T-helper 2 cell (primary cell): Measurements from ENCODE around the gene SLC30A9.

Source experiments
- DNase-seq, 5 experiments: peaks; one replicate each; pipeline versions ENCODE4 v3.0.0 to v3.0.0-alpha.2; 2012 to 2022

Gene SLC30A9

DNA sequence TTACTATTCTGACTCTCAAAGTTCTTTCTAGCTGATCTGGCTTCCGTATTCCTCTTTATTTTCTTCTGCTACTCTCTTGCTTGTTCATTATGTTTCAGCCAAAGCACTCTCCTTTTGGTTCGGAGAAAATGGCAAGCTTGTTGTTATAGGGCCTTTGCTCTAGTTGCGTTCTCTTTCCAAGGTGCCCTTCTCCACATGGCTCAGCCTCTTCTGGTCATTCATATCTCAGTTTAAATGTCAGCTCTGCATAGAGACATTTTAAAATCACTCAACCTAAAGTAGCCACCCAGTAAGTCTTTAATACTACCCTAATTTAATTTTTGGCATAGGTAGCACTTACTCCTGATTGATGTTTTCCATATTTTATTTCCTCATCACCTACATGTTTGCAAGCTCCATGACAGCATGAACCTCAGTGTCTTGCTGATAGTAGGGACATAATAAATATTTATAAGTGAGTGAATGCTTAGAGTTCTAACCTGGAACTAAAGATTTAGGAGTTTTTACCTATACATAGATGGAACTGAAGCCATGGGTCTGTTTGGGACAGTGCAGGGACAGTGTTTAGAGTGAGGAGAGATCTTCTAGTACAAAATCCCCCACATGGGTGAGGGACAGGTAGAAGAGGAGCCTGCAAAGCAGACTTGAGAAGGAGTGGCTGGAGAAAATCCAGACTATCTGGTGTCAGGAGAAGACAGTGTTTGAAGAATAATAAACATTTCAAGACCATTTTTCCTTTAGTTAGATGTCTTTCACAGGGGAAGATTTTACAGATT is 17.9 kb downstream of the SLC30A9 start:
- DNase-seq: no peak

DNA sequence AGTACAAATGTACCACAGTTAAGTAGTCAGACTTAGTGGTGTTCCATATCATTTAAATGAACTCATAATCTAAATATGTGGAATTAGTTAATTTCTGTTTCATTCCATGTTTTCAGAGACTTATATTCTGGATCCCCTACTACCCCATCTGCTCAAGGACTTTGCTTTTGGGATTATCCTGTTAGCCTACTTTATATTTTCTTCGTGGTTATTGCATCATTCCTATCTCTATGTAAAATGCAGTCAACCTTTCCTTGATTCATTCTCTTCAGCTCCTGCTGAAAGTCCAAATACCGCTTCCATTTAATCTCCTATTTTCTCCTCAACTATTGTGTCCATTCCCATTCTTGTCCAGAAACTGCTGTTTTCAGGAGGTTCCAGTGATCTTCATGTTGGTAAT is 25.1 kb downstream of the SLC30A9 start:
- no peak for DNase-seq

DNA sequence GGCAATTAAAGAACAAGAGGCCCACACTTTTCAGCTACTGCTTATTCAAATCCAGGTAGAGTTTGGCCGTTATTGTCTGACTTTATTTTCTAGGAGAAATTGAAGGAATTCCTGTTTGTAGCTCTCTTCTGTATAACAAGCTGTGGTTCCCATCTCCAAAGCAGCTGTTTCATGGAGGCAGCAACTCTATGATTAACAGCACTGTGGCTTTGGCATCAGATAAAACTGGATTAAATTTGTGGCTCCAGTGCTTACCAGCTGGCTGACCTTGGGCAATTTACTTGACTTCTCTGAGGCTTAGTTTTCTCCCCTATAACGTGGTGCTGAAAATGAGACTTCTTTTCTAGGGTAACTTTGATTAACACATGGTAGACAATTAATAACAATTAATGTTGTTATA is 28.1 kb downstream of the SLC30A9 start:
- no peak for DNase-seq

DNA sequence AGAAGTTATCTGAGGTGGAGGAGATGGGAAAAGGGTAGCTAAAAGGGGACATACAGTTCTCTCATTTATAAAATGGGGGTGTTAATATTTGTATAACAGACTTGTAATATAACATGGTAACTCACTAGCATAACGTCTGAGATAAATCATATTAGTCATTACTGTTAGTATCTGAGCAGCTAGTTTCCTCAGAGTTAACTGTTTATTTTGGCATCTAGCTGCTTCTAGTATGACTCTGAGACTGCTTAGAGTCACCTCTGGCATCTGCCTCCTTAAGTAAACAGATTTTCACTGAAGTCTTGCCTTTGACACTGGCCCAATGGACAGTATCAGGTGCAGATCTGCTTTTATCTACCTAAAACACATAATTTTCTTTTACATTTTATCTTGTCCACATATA is 58.1 kb downstream of the SLC30A9 start:
- no peak for DNase-seq

DNA sequence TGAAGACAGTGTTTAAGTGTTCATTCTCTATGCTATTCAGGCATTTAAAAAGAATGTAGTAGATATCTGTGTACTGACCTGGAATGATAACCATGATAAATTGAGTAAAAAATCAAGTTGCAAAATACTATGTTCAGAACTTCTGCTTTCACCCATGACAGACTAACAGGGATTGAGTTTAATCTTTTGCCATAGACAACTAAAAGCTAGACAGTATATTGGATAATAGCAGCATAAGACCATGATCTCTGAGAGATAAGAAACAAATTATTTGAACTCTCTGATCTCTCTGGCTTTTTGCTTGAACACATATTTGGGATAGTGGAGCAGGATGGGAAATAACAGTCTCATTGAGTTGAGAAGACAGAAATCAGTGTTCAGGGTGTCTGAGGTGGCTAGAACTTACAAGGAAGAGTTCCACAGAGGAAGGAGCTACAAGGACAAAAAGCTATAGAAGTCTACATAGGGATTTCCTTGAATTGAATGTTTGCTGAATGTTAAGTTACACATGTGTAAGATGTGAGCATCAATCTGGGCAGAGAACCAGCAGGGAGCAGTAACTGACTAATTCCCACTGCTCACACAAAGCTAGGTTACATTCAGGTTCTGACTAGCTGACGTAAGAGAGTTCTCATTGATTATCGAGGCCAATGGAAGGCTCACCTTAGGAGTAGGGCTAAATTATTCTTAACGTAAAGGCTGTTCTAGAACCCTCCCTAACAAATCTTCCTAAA is 60.4 kb downstream of the SLC30A9 start:
- no peak for DNase-seq

DNA sequence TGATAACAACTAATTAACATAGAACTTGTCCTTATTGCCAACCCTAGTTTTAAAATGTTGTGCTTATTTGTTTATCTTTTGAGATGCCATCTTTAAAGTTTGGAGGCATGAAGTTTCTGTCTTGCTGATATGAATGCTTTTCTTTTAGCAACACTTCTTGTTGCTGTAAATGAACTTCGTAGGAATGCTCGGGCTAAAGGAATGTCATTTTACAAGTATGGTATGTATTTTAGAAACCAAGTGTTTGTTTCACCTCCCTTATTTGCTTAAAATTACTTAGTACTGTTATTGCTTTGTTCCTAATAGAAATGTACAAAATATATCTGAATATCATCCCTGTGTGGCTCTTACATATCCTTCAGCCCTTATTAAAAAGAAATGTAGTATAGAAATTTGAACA is 76.1 kb downstream of the SLC30A9 start:
- DNase-seq: no peak

DNA sequence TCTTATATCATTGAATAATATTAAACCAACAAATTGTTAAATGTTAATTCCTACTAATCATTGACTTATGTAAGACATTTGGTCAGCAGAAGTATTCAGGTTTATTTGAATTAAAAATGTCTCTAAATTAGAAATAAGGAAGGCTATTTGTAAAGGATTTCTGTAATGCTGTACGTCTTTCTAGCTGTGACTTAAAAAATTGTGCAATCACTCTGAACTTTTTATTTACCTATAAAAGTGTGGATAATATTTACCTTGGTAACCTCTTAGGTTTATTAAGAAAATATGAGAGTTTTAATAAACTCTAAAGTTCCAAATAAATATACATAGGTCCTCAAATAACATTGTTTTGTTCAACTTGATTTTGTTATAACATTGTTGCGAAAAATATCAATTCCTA is 76.9 kb downstream of the SLC30A9 start:
- DNase-seq: no peak

DNA sequence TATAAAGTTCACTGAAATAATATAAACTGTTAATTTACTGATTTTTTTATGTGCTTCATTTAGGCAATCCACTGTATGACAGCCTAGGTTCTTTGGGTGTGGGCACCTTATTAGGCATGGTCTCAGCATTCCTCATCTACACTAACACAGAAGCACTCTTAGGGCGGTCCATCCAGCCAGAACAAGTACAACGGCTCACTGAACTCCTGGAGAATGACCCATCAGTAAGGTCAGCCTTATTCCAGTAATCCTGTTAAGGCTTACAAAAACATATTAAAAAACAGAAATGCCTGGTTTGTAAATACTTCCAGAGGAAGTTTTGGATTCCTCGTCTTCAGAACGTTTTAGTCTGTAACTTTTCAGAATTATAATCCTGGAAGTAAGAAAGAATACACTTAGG is 80.1 kb downstream of the SLC30A9 start:
- DNase-seq: no peak

DNA sequence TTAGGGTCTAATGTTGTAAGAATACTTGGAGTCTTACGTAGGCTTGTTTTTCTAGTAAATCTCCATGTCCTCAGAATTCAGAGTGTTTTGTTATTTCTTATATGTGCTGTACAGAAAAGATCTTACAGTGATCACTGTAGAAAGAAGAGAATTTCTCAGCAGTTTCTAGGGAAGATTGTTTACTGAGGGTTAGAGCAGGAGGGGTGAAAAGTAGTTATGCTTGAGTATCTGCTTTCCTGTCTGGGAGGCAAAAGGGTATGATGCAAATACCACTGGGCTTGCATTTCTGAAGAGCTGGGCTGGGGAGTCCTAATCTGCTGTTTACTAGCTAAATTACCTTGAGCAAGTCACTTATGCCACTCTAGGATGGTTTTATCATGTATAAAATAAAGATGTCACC is 84.0 kb downstream of the SLC30A9 start:
- no peak for DNase-seq

DNA sequence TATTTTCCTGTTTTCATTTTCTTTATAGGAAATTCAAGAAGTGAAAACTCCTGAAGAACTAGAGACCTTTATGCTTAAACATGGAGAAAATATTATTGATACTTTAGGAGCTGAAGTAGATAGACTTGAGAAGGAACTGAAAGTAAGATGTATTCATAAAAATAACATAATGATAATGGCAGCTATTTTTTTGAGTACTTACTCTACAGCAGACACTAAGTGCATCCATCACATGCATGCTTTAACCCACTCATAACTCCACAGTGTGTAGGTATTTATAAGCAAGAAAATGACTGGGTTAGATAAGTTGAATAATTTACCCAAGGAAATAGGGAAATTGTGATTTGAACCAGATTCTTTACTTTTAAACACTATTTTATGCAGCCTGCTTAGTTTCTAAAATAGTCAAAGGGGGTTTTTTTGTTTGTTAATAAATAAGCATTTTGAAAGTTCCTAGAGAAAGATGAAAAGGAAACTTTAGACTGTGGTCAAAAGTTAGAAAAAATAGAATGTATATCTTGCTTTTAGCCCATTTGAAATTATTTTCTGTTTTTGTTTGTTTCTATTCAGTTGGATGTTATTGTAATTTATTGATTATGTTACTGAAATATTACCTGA is 88.0 kb downstream of the SLC30A9 start:
- DNase-seq: no peak

DNA sequence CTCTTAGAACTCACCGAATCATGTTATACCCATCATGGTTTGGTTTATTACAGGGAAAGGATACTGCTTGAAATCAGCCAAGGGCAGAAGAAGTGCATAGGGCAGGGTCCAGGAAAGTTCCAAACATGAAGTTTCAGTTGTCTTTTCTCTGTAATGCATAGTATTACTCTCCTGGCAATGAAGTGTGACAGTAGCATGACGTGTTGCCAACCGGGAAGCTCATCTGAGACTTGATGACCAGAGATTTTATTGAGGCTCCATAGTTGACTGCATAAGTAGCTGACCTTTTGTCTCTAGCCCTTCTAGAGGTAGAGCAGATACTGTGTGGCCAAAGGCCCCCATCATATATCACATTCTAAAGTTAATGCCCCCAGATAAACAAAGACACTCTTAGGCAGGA is 90.0 kb downstream of the SLC30A9 start:
- DNase-seq: no peak

DNA sequence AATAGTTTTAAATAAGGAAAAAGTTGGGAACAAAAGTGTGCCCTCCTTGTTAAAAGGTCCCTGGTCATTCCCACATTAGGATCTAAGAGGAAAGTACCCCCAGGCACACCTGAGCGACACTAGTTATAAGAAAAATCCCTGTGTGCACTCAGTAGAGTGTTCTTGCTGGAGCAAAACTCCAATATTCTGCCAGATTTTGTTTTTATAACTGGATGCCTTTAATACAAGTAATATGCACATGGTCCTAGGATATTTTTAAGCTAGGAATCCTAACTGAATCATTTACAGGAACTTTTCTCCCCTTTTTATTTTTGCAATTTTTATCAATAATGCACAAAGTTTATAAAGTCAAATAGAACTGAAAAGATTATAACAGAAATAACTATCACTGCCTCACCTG is 93.5 kb downstream of the SLC30A9 start:
- no peak for DNase-seq

DNA sequence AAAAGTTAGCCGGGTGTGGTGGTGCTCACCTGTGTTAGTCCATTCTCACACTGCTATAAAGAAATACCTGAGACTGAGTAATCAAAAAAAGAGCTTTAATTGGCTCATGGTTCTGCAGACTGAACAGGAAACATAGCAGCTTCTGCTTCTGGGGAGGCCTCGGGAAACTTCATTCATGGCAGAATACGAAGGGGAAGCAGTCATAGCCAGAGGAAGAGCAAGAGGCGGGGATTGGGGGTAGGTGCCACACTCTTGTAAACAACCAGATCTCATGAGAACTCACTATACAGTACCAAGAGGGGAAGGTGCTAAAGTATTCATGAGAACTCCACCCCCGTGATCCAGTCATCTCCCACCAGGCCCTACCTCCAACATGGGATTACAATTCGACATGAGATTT is 98.1 kb downstream of the SLC30A9 start:
- no peak for DNase-seq

DNA sequence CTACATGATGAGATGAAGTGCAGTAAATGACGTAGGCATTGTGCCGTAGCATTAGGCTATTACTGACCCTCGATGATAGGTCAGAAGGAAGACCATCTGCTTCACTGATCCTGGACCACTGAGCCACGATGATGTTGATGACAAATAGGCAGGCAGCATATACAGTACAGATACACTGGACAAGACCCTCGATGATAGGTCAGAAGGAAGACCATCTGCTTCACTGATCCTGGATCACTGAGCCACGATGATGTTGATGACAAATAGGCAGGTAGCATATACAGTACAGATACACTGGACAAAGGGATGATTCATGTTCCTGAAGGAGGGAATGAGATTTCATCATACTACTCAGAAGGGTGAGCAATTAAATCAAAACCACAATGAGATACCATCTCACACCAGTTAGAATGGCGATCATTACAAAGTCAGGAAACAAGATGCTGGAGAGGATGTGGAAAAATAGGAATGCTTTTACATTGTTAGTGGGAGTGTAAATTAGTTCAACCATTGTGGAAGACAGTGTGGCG is 111.2 kb downstream of the SLC30A9 start:
- no peak for DNase-seq

DNA sequence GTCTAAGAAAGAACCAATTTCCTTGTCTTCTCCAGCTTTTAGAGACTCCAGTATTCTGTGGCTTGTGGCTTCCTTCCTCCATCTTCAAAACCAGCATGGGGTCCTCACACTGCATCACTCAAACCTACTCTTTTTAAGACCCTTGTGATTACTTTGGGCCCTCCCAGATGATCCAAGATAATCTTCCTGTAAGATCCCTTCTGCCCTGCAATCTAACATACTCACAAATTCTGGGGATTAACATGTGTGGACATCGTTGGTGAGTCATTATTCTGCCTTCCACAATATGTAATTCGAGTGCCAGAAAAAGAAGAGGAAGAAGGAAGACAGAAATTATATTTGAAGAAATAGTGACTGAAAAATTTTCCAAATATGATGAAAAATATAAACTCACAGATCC is 114.2 kb downstream of the SLC30A9 start:
- no peak for DNase-seq

DNA sequence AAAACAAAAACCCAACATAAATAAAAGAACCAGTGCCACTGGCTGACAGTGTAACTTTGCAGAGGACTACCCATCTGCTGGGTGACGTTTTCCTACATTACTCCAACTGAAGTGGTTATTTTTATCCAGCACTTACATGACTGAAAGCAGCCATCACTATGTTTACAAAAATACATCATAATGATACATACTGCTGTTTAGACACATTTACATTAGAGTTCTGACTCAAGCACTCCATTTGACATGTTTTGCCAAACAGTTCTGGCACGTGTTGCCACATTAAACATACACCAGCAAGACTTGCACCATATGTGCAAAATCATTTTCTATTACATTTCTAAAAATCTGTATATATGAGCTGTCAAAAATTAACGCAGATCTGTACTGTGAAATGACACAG is 122.5 kb downstream of the SLC30A9 start:
- DNase-seq: no peak

DNA sequence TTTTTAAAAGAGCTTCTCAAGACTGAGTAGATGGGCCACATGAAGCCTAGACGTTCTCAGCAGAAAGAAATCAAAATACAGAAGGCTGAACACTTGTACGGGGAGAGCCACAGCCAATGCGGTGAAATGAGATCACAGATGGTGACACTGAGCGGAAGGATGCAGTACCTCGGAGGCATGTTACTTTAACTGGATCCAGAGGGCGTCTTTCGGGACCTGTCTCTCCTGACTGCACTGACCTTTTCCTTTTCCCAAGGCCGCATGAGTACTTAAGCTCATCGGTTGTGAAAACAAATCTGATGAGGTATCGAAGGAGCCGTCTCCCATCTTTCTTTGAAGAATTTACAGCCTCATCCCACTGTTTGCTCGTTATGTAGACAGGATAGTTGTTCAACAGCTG is 129.6 kb downstream of the SLC30A9 start:
- DNase-seq: no peak

DNA sequence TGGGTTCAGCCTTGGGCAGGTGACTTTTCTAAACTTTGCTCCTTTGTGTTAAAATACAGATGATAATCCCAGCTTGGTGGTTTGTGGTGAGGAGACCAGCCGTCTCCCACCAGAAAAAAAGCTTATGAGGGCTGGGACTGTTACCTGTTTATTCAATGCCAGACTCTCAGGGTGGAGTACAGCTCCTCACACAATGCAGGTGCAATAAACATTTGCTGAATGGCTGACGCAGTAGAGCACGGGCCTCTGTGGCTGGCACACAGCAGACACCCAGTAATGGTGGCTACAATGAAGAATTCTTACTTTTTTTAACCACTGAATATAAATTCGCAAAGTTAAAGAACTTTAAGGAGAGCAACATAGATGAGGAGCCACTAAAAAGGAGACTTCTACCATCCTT is 131.9 kb downstream of the SLC30A9 start:
- no peak for DNase-seq

DNA sequence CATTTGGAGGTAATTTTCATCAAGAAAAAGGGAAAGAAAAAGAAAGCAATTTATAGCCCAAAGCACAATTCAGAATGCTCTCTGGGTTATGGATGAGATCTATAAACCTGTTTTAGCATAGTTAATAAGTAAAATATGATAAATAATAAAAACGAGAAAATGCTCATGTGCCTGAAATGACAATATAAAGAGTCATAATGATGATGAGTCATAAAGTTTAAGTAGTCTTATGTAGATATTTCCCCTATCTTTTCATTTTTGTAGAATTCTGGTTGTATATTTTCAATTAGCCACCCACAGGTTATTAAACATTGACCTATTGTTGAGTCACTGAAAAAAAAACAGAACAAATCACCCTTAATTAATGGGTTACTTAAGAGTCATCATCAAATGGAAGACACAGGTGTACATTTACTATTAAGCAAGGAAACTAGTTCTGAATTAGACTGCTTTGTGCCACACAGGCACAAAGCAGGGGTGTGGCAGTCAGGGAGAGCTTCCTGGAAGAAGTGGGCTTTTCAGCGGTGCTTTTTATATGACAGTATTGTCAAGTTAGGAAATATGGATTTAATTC is 132.8 kb downstream of the SLC30A9 start:
- DNase-seq: no peak

DNA sequence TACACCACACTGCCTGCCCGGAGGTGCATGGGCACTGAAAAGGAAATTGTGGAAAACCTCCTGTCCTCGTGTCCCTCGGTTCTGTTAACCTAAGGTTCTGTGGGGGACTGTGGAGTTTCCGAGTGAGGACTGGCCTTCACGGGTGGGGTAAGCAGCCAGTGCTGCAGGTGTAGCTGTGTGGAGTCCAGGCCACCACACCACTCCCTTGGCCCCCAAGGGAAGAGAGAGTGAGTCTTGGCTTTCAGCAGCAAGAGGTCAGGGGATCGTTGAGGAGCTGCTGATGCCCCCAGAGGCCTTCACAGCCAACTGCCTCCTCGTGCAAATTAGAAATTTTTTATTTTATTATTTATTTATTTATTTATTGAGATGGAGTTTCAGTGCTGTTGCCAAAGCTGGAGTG is 141.8 kb downstream of the SLC30A9 start:
- no peak for DNase-seq

DNA sequence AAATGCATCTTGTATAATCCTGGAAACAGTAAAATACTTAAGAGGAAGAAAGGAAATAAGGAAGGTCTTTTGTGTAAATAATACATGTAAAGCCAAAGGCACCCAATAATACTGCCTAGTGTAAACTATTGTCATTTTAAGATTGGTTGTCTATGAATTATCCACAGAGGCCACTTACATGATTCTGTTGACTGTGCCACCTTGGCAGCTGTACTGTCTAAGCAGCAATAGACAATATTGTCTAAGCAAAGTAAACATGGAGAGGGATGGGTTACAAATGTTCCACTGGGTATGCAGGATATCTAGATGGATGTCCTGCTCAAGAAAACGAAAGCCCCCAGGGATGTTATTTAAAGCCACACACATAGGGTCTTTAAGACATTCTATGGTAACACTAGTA is 142.7 kb downstream of the SLC30A9 start:
- no peak for DNase-seq

DNA sequence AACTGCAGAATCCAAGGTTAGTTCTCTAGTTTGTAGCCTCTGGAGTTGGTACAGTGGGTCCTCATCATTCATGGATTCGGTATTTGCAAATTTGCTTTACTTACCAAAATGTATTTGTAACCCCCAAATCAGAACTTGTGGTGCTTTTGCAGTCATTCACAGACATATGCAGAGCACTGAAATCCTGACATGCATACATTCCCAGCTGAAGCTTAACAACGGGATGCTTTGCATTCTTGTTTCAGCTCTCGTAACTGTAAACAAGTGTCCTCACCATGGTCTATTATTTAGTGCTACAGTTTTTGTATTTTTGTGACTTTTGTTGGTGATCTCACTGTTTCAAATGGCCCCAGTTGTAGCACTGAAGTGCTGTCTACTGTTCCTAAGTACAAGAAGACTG is 146.0 kb downstream of the SLC30A9 start:
- DNase-seq: no peak
